VCaP (cell line): ENCODE data around the gene PLEK2.

ENCODE experiments used
- H3K27ac ChIP-seq: fragments of 450-650 bp; 2 replicates; pipeline ENCODE4 v1.5.1; 2017
- CTCF ChIP-seq: fragments of 450-650 bp; conservative IDR thresholded peaks from 2 replicates; pipeline ENCODE4 v1.5.1; 2017; ENCODE audit warnings: mild to moderate bottlenecking, moderate library complexity

The PLEK2 gene

GRCh38 chr14:67387195-67387594 lies 24.8 kb downstream of the PLEK2 start:
- TF ChIP-seq CTCF: no peak

GRCh38 chr14:67385618-67386017 lies 26.3 kb downstream of the PLEK2 start:
- H3K27ac ChIP-seq: peak overlapping the region; percentile 55
- no peak for TF ChIP-seq CTCF

More at GRCh38 chr14:67387195-67387594, 24.8 kb downstream of the PLEK2 start:
- H3K27ac ChIP-seq: no peak overlapping the region

GRCh38 chr14:67385120-67385519 lies 26.8 kb downstream of the PLEK2 start:
- TF ChIP-seq CTCF: no peak
- H3K27ac ChIP-seq: peak overlapping the region; percentile 55

GRCh38 chr14:67377916-67378315 lies 34.0 kb downstream of the PLEK2 start:
- H3K27ac ChIP-seq: no peak overlapping the region
- TF ChIP-seq CTCF: no peak

GRCh38 chr14:67373347-67373746 lies 38.6 kb downstream of the PLEK2 start:
- H3K27ac ChIP-seq: no peak overlapping the region
- no peak for TF ChIP-seq CTCF

GRCh38 chr14:67372833-67373232 lies 39.1 kb downstream of the PLEK2 start:
- peak overlapping the region; percentile 58; the same call in 1 of the 2 replicates for H3K27ac ChIP-seq

More at GRCh38 chr14:67372833-67373232, 39.1 kb downstream of the PLEK2 start:
- no peak for TF ChIP-seq CTCF
